Fibroblast of lung (primary cell): ENCODE measurements around the gene CACNG4.

Source experiments
- EZH2 ChIP-seq: IDR thresholded peaks from 2 replicates; pipeline ENCODE4 v1.5.1; 2012; ENCODE audit warnings: low read length, control low read depth, mild to moderate bottlenecking; ENCODE audit errors: missing control alignments
- TF ChIP-seq, protein P1 (sequence below), 2 donors: IDR thresholded peaks in 1 of 2; conservative IDR thresholded peaks in 1 of 2; 1 replicate in 1 of 2; 2 replicates in 1 of 2; pipeline ENCODE4 v1.5.1; 2011 to 2012; ENCODE audit warnings: low read length in 2 of 2, control low read depth in 1 of 2, inconsistent platforms in 1 of 2, low read depth in 1 of 2, mild to moderate bottlenecking in 1 of 2

DNA sequence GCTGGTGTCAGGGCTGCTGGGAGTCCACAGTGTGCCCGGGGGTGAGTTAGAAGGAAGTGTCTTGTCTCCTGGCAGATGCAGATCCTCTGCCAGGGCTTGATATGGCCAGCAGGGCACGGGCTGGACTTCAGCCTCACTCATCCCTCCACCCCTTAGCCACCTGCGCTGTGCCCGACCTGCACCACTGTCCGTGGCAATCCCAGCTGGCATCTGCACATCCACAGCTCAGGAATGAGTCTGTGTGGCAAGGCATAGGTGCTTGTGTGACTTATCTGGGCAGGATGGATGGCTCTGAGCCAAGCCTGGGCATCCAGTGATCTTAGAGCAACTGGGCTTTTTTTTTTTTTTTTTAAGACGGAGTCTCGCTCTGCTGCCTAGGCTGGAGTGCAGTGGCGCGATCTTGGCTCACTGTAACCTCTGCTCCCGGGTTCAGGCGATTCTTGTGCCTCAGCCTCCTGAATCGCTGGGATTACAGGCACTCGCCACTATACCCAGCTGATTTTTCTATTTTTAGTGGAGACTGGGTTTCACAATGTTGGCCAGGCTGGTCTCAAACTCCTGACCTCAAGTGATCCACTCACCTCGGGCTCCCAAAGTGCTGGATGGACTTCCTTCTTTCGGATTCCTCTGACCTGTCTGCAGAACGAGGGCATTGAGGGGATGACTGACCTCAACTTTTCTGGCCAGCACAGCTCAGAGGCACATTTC lies 57.4 kb downstream of the CACNG4 start:
- TF ChIP-seq, protein P1, sequence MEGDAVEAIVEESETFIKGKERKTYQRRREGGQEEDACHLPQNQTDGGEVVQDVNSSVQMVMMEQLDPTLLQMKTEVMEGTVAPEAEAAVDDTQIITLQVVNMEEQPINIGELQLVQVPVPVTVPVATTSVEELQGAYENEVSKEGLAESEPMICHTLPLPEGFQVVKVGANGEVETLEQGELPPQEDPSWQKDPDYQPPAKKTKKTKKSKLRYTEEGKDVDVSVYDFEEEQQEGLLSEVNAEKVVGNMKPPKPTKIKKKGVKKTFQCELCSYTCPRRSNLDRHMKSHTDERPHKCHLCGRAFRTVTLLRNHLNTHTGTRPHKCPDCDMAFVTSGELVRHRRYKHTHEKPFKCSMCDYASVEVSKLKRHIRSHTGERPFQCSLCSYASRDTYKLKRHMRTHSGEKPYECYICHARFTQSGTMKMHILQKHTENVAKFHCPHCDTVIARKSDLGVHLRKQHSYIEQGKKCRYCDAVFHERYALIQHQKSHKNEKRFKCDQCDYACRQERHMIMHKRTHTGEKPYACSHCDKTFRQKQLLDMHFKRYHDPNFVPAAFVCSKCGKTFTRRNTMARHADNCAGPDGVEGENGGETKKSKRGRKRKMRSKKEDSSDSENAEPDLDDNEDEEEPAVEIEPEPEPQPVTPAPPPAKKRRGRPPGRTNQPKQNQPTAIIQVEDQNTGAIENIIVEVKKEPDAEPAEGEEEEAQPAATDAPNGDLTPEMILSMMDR (conservative IDR thresholded peaks at IDR 0.05 in 1 of 2, IDR thresholded peaks at IDR 0.05 in 1 of 2; ENCODE audit: low read depth in 1 of 2, low read length in 2 of 2) = no peak
- TF ChIP-seq EZH2 = no peak
